Measurements from ENCODE around the gene GPR55.
A peak's percentile ranks its signal among the peaks of the same experiment; 100 is the strongest.

The GPR55 gene

GRCh38 chr2:230913406-230914143 lies 11.5 kb downstream of the GPR55 start:
- Histone ChIP-seq H4K20me1 (ENCODE audit: insufficient read depth) (no peaks in the 10 kb centered on the region), H3K27me3 (ENCODE audit: insufficient read depth, low read depth) (no peaks in the 10 kb centered on the region), H3K4me3 (IDR thresholded peaks at IDR 0.05; ENCODE audit: insufficient read depth, low read depth, low read length) (no peak overlapping the region), H3K36me3 (ENCODE audit: insufficient read depth) (no peaks in the 10 kb centered on the region), H3K4me1 (ENCODE audit: low read depth, poor library complexity, severe bottlenecking) (peaks cover 40% of the 10 kb centered on the region), H3K27ac (no peak overlapping the region), H2AFZ (ENCODE audit: low read depth) (no peak overlapping the region), H3K9ac (no peak overlapping the region), H3K79me2 (ENCODE audit: insufficient read depth, low read depth) (no peaks in the 10 kb centered on the region; the same call in 1 of the 2 replicates), H3K4me2 (no peak overlapping the region)
- peak; percentile 50; the same call in 1 of the 2 replicates for TF ChIP-seq CTCF (conservative IDR thresholded peaks at IDR 0.05; ENCODE audit: low read depth, low read length)

- no peak overlapping the region for H3K4me2 ChIP-seq
- H3K79me2 ChIP-seq (ENCODE audit: insufficient read depth, low read depth): no peaks in the 10 kb centered on the region
- H3K36me3 ChIP-seq (ENCODE audit: insufficient read depth): no peaks in the 10 kb centered on the region
- H3K4me1 ChIP-seq (ENCODE audit: low read depth, poor library complexity, severe bottlenecking): peaks cover 31% of the 10 kb centered on the region
- H4K20me1 ChIP-seq (ENCODE audit: insufficient read depth): no peaks in the 10 kb centered on the region
- no peak overlapping the region for H3K4me3 ChIP-seq (IDR thresholded peaks at IDR 0.05; ENCODE audit: insufficient read depth, low read depth, low read length)
- no peak overlapping the region for H2AFZ ChIP-seq (ENCODE audit: low read depth)
- H3K9ac ChIP-seq: no peak overlapping the region
- no peak for TF ChIP-seq CTCF (conservative IDR thresholded peaks at IDR 0.05; ENCODE audit: low read depth, low read length)
- no peaks in the 10 kb centered on the region for H3K27me3 ChIP-seq (ENCODE audit: insufficient read depth, low read depth)
- H3K27ac ChIP-seq: no peak overlapping the region
Observed at GRCh38 chr2:230912724-230913123, 12.3 kb downstream of the GPR55 start.

GRCh38 chr2:230912046-230912445 lies 13.0 kb downstream of the GPR55 start:
- no peaks in the 10 kb centered on the region for H3K27me3 ChIP-seq (ENCODE audit: insufficient read depth, low read depth)
- H3K79me2 ChIP-seq (ENCODE audit: insufficient read depth, low read depth): no peaks in the 10 kb centered on the region
- peaks cover 25% of the 10 kb centered on the region for H3K4me1 ChIP-seq (ENCODE audit: low read depth, poor library complexity, severe bottlenecking)
- TF ChIP-seq CTCF (conservative IDR thresholded peaks at IDR 0.05; ENCODE audit: low read depth, low read length): no peak
- no peak overlapping the region for H3K4me3 ChIP-seq (IDR thresholded peaks at IDR 0.05; ENCODE audit: insufficient read depth, low read depth, low read length)
- H4K20me1 ChIP-seq (ENCODE audit: insufficient read depth): no peaks in the 10 kb centered on the region
- no peak overlapping the region for H2AFZ ChIP-seq (ENCODE audit: low read depth)
- no peak overlapping the region for H3K9ac ChIP-seq
- H3K4me2 ChIP-seq: no peak overlapping the region
- no peak overlapping the region for H3K27ac ChIP-seq
- no peaks in the 10 kb centered on the region for H3K36me3 ChIP-seq (ENCODE audit: insufficient read depth)

- Histone ChIP-seq H3K4me2 (no peak overlapping the region), H3K4me3 (IDR thresholded peaks at IDR 0.05; ENCODE audit: insufficient read depth, low read depth, low read length) (no peak overlapping the region), H3K27me3 (ENCODE audit: insufficient read depth, low read depth) (no peaks in the 10 kb centered on the region), H3K4me1 (ENCODE audit: low read depth, poor library complexity, severe bottlenecking) (peaks cover 11% of the 10 kb centered on the region), H3K9ac (no peak overlapping the region), H3K79me2 (ENCODE audit: insufficient read depth, low read depth) (no peaks in the 10 kb centered on the region), H4K20me1 (ENCODE audit: insufficient read depth) (no peaks in the 10 kb centered on the region), H2AFZ (ENCODE audit: low read depth) (no peak overlapping the region), H3K36me3 (ENCODE audit: insufficient read depth) (no peaks in the 10 kb centered on the region), H3K27ac (no peak overlapping the region)
- TF ChIP-seq CTCF (conservative IDR thresholded peaks at IDR 0.05; ENCODE audit: low read depth, low read length): no peak
Observed at GRCh38 chr2:230910546-230911177, 14.4 kb downstream of the GPR55 start.

Data from KMS-11 (cell line).